ENCODE data around the gene MTF1.
A peak's percentile ranks its signal among the peaks of the same experiment; 100 is the strongest.

Gene MTF1

GRCh38 chr1:37793773-37794371 lies 65.5 kb downstream of the MTF1 start, which contains the start of gene MANEAL:
Gene MANEAL (plus strand): TSS chr1:37793847. CDS start chr1:37794183, 336 bp downstream.
- peak; percentile 76 for TF ChIP-seq REST (IDR thresholded peaks at IDR 0.05; ENCODE audit: insufficient replicate concordance, low read depth)
- TF ChIP-seq, protein P1, sequence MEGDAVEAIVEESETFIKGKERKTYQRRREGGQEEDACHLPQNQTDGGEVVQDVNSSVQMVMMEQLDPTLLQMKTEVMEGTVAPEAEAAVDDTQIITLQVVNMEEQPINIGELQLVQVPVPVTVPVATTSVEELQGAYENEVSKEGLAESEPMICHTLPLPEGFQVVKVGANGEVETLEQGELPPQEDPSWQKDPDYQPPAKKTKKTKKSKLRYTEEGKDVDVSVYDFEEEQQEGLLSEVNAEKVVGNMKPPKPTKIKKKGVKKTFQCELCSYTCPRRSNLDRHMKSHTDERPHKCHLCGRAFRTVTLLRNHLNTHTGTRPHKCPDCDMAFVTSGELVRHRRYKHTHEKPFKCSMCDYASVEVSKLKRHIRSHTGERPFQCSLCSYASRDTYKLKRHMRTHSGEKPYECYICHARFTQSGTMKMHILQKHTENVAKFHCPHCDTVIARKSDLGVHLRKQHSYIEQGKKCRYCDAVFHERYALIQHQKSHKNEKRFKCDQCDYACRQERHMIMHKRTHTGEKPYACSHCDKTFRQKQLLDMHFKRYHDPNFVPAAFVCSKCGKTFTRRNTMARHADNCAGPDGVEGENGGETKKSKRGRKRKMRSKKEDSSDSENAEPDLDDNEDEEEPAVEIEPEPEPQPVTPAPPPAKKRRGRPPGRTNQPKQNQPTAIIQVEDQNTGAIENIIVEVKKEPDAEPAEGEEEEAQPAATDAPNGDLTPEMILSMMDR (IDR thresholded peaks at IDR 0.05; ENCODE audit: insufficient read depth, low read length), result no peak
- Histone ChIP-seq H3K27ac (replicated peaks) (no peak within 1 kb of the TSS), H3K27me3 (ENCODE audit: insufficient read depth, poor library complexity, severe bottlenecking) (peaks cover 19% of the 10 kb centered on the region), H3K4me3 (replicated peaks; ENCODE audit: insufficient read depth, low read length) (peak within 1 kb of the TSS; percentile 45)
- peak; percentile 33 to 74 for DNase-seq (ENCODE audit: low read depth in 1 of 2, low spot score in 1 of 2)

DNA sequence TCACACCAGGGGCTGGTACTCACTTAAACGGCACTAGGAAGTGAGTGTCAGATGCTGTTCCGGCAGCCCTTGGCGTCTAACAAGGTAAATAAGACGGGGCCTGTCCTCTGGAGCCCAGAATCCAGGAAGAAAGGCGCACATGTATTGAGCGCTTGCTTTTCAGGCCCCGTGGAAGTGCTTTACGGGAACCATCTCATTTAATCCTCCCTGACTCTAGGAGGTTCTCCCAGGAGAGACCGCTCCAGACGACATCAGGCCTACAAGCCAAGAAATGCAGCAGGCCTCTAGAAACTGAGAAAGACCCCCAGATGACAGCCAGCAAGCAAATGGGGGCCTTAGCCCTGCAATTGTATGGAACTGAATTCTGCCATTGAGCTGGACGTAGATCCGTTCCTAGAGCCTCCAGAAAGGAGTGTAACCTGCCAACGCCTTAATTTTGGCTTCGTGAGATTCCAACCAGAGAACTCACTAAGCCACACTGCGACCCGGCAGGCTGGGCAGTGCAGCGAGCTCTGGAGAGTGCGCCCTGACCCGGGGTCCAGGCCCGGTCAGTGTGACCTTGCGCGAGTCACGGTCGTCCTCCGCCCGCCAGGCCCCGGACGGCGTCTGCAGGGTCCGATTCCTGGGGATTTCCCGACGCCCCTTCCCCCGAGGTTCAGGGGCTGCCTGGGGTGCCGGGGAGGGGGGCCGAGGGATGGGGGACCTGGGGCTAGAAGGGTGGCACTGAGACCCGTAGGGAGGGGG lies 66.3 kb downstream of the MTF1 start:
- Histone ChIP-seq H3K27me3 (ENCODE audit: insufficient read depth, poor library complexity, severe bottlenecking) (peaks cover 19% of the 10 kb centered on the region), H3K4me3 (replicated peaks; ENCODE audit: insufficient read depth, low read length) (no peak overlapping the region)
- TF ChIP-seq, protein P1 (IDR thresholded peaks at IDR 0.05; ENCODE audit: insufficient read depth, low read length), result no peak
- no peak for TF ChIP-seq GABPA (IDR thresholded peaks at IDR 0.05; ENCODE audit: low read depth)
- no peak for TF ChIP-seq SPI1 (IDR thresholded peaks at IDR 0.05; ENCODE audit: borderline replicate concordance, low read depth)

DNA sequence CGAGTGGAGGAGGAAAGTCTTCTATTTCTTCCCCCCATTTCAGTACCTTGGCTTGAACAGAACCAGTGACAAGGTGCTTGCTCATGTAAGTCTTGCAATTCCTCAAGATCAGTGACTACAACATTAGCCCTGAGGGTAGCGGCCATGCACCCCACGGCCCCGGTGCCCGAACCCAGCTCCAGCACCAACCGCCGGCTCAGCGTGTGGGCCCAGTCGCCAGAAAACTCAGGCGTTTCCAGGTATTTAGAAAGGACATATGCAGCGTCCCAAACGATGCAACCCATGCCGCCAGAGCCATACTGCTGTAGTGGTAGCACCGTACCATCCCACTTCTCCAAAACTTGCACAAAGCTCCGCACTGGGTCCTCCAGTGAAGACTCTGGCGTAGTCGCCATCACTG lies 76.9 kb downstream of the MTF1 start:
- TF ChIP-seq POLR2AphosphoS5 (IDR thresholded peaks at IDR 0.05; ENCODE audit: low read depth) (no peak), REST (IDR thresholded peaks at IDR 0.05; ENCODE audit: insufficient replicate concordance, low read depth) (no peak), SPI1 (IDR thresholded peaks at IDR 0.05; ENCODE audit: borderline replicate concordance, low read depth) (no peak), GABPA (IDR thresholded peaks at IDR 0.05; ENCODE audit: low read depth) (no peak)
- TF ChIP-seq, protein P1 (IDR thresholded peaks at IDR 0.05; ENCODE audit: insufficient read depth, low read length), result no peak
- DNase-seq (ENCODE audit: low read depth in 1 of 2, low spot score in 1 of 2), result no peak
- peaks cover 6% of the 10 kb centered on the region for H3K27me3 ChIP-seq (ENCODE audit: insufficient read depth, poor library complexity, severe bottlenecking)
- no peak overlapping the region for H3K27ac ChIP-seq (replicated peaks)
- H3K4me3 ChIP-seq (replicated peaks; ENCODE audit: insufficient read depth, low read length), result no peak overlapping the region

More for the DNA sequence above, 66.3 kb downstream of the MTF1 start:
- no peak for DNase-seq (ENCODE audit: low read depth in 1 of 2, low spot score in 1 of 2)
- no peak overlapping the region for H3K27ac ChIP-seq (replicated peaks)
